ENCODE results near the gene SLC25A42. TPM values are rescaled to one million over a fixed set of nuclear protein-coding genes. Genes with fewer than 3 reads are reported as not detected.

SLC25A42 gene
- total and polyA plus RNA-seq, 2 of the 13 experiments (the other 11 are each of a cell fraction or from before 2014, with no cell fraction given), result 12.8 to 18.3 TPM

GRCh38 chr19:19095691-19096090 lies 31.9 kb downstream of the SLC25A42 start (continued):
- TF ChIP-seq REXO4 (CRISPR knock-in tag; IDR thresholded peaks at IDR 0.05; ENCODE audit: borderline replicate concordance) (no peak), ISL2 (CRISPR knock-in tag; IDR thresholded peaks at IDR 0.05) (no peak), U2AF1 (optimal IDR thresholded peaks at IDR 0.05; ENCODE audit: low read depth, low read length) (no peak), ZNF263 (CRISPR knock-in tag; IDR thresholded peaks at IDR 0.05) (0 out of 2 replicates have a peak, but pooled peaks have one; percentile 7), ZNF761 (CRISPR knock-in tag; conservative IDR thresholded peaks at IDR 0.05) (no peak), KLF9 (CRISPR knock-in tag; IDR thresholded peaks at IDR 0.05; ENCODE audit: low read depth) (no peak), YEATS2 (CRISPR knock-in tag; IDR thresholded peaks at IDR 0.05; ENCODE audit: borderline replicate concordance) (no peak), KLF6 (CRISPR knock-in tag; IDR thresholded peaks at IDR 0.05) (no peak), ADNP (CRISPR knock-in tag; IDR thresholded peaks at IDR 0.05) (peak; percentile 80), ATF2 (CRISPR knock-in tag; IDR thresholded peaks at IDR 0.05) (0 out of 2 replicates have a peak, but pooled peaks have one; percentile 15), SOX13 (IDR thresholded peaks at IDR 0.05) (no peak), SOX13 (CRISPR knock-in tag; conservative IDR thresholded peaks at IDR 0.05 in 1 of 2, IDR thresholded peaks at IDR 0.05 in 1 of 2) (peak in 1 of 2 experiments; percentile 33; a peak in 2 of 4 replicates), GFI1 (CRISPR knock-in tag; IDR thresholded peaks at IDR 0.05; ENCODE audit: borderline replicate concordance) (no peak), SCMH1 (CRISPR knock-in tag; IDR thresholded peaks at IDR 0.05; ENCODE audit: borderline replicate concordance) (no peak)
- TF ChIP-seq, protein P1, sequence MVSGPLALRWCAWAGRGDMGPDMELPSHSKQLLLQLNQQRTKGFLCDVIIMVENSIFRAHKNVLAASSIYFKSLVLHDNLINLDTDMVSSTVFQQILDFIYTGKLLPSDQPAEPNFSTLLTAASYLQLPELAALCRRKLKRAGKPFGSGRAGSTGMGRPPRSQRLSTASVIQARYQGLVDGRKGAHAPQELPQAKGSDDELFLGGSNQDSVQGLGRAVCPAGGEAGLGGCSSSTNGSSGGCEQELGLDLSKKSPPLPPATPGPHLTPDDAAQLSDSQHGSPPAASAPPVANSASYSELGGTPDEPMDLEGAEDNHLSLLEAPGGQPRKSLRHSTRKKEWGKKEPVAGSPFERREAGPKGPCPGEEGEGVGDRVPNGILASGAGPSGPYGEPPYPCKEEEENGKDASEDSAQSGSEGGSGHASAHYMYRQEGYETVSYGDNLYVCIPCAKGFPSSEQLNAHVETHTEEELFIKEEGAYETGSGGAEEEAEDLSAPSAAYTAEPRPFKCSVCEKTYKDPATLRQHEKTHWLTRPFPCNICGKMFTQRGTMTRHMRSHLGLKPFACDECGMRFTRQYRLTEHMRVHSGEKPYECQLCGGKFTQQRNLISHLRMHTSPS (CRISPR knock-in tag; IDR thresholded peaks at IDR 0.05; ENCODE audit: low read depth), result peak; percentile 21; the same call in 1 of the 2 replicates
- TF ChIP-seq, protein P2, sequence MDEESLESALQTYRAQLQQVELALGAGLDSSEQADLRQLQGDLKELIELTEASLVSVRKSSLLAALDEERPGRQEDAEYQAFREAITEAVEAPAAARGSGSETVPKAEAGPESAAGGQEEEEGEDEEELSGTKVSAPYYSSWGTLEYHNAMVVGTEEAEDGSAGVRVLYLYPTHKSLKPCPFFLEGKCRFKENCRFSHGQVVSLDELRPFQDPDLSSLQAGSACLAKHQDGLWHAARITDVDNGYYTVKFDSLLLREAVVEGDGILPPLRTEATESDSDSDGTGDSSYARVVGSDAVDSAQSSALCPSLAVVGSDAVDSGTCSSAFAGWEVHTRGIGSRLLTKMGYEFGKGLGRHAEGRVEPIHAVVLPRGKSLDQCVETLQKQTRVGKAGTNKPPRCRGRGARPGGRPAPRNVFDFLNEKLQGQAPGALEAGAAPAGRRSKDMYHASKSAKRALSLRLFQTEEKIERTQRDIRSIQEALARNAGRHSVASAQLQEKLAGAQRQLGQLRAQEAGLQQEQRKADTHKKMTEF (CRISPR knock-in tag; IDR thresholded peaks at IDR 0.05), result no peak
- TF ChIP-seq, protein P3, sequence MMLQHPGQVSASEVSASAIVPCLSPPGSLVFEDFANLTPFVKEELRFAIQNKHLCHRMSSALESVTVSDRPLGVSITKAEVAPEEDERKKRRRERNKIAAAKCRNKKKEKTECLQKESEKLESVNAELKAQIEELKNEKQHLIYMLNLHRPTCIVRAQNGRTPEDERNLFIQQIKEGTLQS (CRISPR knock-in tag; IDR thresholded peaks at IDR 0.05), result no peak
- TF ChIP-seq, protein P4, sequence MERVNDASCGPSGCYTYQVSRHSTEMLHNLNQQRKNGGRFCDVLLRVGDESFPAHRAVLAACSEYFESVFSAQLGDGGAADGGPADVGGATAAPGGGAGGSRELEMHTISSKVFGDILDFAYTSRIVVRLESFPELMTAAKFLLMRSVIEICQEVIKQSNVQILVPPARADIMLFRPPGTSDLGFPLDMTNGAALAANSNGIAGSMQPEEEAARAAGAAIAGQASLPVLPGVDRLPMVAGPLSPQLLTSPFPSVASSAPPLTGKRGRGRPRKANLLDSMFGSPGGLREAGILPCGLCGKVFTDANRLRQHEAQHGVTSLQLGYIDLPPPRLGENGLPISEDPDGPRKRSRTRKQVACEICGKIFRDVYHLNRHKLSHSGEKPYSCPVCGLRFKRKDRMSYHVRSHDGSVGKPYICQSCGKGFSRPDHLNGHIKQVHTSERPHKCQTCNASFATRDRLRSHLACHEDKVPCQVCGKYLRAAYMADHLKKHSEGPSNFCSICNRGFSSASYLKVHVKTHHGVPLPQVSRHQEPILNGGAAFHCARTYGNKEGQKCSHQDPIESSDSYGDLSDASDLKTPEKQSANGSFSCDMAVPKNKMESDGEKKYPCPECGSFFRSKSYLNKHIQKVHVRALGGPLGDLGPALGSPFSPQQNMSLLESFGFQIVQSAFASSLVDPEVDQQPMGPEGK (CRISPR knock-in tag; IDR thresholded peaks at IDR 0.05), result peak; percentile 46
- TF ChIP-seq, protein P5, sequence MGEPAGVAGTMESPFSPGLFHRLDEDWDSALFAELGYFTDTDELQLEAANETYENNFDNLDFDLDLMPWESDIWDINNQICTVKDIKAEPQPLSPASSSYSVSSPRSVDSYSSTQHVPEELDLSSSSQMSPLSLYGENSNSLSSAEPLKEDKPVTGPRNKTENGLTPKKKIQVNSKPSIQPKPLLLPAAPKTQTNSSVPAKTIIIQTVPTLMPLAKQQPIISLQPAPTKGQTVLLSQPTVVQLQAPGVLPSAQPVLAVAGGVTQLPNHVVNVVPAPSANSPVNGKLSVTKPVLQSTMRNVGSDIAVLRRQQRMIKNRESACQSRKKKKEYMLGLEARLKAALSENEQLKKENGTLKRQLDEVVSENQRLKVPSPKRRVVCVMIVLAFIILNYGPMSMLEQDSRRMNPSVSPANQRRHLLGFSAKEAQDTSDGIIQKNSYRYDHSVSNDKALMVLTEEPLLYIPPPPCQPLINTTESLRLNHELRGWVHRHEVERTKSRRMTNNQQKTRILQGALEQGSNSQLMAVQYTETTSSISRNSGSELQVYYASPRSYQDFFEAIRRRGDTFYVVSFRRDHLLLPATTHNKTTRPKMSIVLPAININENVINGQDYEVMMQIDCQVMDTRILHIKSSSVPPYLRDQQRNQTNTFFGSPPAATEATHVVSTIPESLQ (CRISPR knock-in tag; conservative IDR thresholded peaks at IDR 0.05), result no peak

Measured in HepG2 (cell line).